ENCODE measurements around the gene MRPL3. TPM values are rescaled to one million over a fixed set of nuclear protein-coding genes. Genes with fewer than 3 reads are reported as not detected.
A peak's percentile ranks its signal among the peaks of the same experiment; 100 is the strongest.
"Not testable (repeated sequence)": the region's sequence is repeated elsewhere in the genome, so short reads cannot be mapped to it uniquely, and the experiment has no call there.

The MRPL3 gene
- total RNA-seq, 2 experiments from 2014 or later = 221 to 229 TPM

DNA sequence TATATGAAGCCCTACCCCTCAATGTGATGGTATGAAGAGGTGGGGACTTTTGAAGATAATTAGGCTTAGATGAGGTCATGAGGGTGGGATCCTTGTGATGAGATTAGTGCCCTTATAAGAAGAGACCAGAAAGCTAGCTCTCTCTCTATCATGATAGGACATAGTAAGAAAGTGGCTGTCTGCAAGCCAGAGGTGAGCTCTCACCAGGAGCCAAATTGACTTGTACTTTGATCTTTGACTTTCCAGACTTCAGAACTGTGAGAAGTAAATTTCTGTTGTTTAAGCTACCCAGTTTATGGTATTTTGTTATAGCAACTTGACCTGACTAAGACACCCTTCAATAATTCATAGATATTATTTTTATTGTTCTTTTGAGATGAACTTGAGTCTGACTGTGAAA is 29.9 kb upstream of the MRPL3 start:
- Mint-ChIP-seq H3K4me3 (no peak overlapping the region), H3K27me3 (peaks cover 33% of the 10 kb centered on the region), H3K9me3 (peaks cover 3% of the 10 kb centered on the region), H3K27ac (no peak overlapping the region), H3K36me3 (no peaks in the 10 kb centered on the region), H3K4me1 (no peaks in the 10 kb centered on the region)
- DNase-seq = no peak

- Mint-ChIP-seq H3K27me3 (peaks cover 46% of the 10 kb centered on the region), H3K4me1 (no peaks in the 10 kb centered on the region), H3K9me3 (peaks cover 3% of the 10 kb centered on the region), H3K27ac (no peak overlapping the region), H3K36me3 (no peaks in the 10 kb centered on the region), H3K4me3 (no peak overlapping the region)
- no peak for DNase-seq
Observed at GRCh38 chr3:131530843-131531242, 28.1 kb upstream of the MRPL3 start.

GRCh38 chr3:131530388-131530787 is 27.6 kb upstream of the MRPL3 start:
- Mint-ChIP-seq H3K4me3 (no peak overlapping the region), H3K36me3 (no peaks in the 10 kb centered on the region), H3K27me3 (peaks cover 51% of the 10 kb centered on the region), H3K27ac (no peak overlapping the region), H3K9me3 (peaks cover 3% of the 10 kb centered on the region), H3K4me1 (no peaks in the 10 kb centered on the region)
- DNase-seq = no peak

DNA sequence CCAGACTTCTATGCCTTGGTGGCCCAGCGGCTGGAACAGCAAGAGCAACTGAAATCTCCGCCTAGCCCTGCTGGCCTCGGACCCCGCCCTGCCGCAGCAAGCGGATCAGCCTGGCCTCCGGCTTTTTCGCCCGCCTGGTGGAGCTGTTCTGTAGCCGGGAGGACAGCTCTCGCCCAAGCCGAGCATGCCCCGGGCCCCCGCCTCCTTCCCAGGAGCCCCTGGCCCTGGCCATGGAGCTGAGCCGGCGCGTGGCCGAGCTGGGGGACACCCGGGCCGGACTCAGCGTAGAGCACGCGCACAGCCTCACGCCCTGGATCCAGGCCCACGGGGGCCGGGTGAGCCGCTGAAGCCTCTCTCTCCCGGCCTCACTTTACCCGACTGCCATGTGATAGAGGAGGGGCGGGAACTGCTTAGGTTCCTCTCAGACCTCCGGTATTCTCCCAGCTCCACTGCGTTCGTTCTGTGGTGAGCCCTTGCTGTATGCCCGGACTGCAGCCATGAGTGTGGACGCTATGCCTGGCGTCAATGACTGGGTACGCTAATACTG is 24.1 kb upstream of the MRPL3 start:
- Mint-ChIP-seq H3K27ac (no peak overlapping the region), H3K27me3 (peaks cover 45% of the 10 kb centered on the region), H3K9me3 (no peaks in the 10 kb centered on the region), H3K36me3 (no peaks in the 10 kb centered on the region), H3K4me3 (no peak overlapping the region), H3K4me1 (no peaks in the 10 kb centered on the region)
- peak; percentile 18 for DNase-seq

DNA sequence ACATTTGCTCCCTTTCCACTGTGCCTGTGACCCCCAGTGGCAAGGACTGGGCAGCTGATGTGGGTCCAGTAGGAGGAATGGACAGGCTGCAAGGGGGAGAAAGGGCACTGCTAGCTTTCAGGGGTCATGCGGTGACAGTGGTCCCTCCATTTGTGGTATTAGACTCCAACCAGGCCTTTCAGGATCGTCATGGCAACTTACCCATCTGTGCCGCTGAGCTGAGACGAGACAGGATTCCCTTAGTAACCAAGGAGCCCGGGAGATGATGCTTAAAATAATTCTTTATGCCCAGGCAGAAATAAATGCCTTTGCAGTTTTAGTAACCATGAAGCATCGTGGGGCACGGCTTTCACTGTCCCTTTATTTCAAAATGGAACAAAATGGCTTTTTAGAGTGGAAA is 15.9 kb upstream of the MRPL3 start:
- Mint-ChIP-seq H3K9me3 (no peaks in the 10 kb centered on the region), H3K27ac (no peak overlapping the region), H3K27me3 (no peaks in the 10 kb centered on the region), H3K36me3 (no peaks in the 10 kb centered on the region), H3K4me1 (no peaks in the 10 kb centered on the region), H3K4me3 (no peak overlapping the region)
- no peak for DNase-seq

GRCh38 chr3:131505421-131505820 is 2.6 kb upstream of the MRPL3 start:
- DNase-seq = no peak
- H3K27me3 Mint-ChIP-seq = peaks cover 3% of the 10 kb centered on the region
- no peaks in the 10 kb centered on the region for H3K9me3 Mint-ChIP-seq
- H3K4me3 Mint-ChIP-seq = no peak overlapping the region
- peaks cover 13% of the 10 kb centered on the region for H3K36me3 Mint-ChIP-seq
- H3K27ac Mint-ChIP-seq = no peak overlapping the region
- peaks cover 21% of the 10 kb centered on the region for H3K4me1 Mint-ChIP-seq

GRCh38 chr3:131503320-131503635 is 507 bp upstream of the MRPL3 start:
- peak overlapping the region; percentile 99 for H3K27ac Mint-ChIP-seq
- H3K9me3 Mint-ChIP-seq = no peaks in the 10 kb centered on the region
- H3K36me3 Mint-ChIP-seq = peaks cover 28% of the 10 kb centered on the region
- H3K4me3 Mint-ChIP-seq = peak overlapping the region; percentile 99
- peaks cover 3% of the 10 kb centered on the region for H3K27me3 Mint-ChIP-seq
- H3K4me1 Mint-ChIP-seq = peaks cover 32% of the 10 kb centered on the region
- no peak for DNase-seq

DNA sequence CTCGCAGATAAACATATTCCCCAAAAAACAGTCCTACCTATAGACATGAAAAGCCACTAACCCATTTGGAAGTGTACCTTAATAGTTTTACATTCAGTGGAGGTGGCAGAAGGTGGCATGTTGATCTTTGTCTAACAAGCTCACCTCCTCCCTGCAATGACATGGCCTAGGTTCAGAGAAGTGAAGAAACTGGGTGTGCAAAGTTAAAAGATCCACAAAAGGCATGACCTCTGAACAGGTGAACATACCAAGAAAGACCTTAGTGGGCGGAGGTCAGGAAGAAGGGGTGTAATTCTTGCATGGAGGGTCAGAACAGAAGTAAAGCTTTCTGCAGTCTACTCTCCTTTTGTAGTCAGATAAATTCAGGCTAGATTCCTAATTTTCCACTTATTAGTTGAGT is 822 bp downstream of the MRPL3 start:
- no peaks in the 10 kb centered on the region for H3K27me3 Mint-ChIP-seq
- DNase-seq = no peak
- H3K9me3 Mint-ChIP-seq = no peaks in the 10 kb centered on the region
- H3K4me3 Mint-ChIP-seq = peak overlapping the region; percentile 99
- H3K4me1 Mint-ChIP-seq = peaks cover 34% of the 10 kb centered on the region
- H3K36me3 Mint-ChIP-seq = peaks cover 36% of the 10 kb centered on the region
- H3K27ac Mint-ChIP-seq = peak overlapping the region; percentile 99

DNA sequence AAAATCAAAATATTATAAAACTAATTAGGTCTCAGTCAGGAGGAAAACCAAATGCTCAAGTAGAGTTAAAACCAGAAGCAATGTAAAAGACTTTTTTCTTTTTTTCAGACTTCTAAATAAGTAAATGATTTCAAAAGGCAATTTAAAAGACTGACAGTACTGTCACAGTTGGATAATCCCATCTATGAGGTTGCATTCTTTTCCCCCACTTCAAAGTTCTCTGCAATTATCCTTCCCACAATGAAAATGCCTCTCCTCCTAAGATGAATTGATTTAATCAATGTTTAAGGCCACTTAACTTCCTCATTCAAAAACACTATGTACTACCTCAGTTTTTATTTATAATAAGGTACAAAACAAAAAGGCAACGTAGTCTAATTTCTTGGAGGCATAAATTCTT is 8.1 kb downstream of the MRPL3 start:
- no peak for DNase-seq
- Mint-ChIP-seq H3K9me3 (no peaks in the 10 kb centered on the region), H3K27ac (no peak overlapping the region), H3K36me3 (peaks cover 40% of the 10 kb centered on the region), H3K27me3 (no peaks in the 10 kb centered on the region), H3K4me1 (peaks cover 23% of the 10 kb centered on the region), H3K4me3 (no peak overlapping the region)

GRCh38 chr3:131491775-131492174 is 11.0 kb downstream of the MRPL3 start:
- no peaks in the 10 kb centered on the region for H3K9me3 Mint-ChIP-seq
- H3K27me3 Mint-ChIP-seq = no peaks in the 10 kb centered on the region
- H3K4me1 Mint-ChIP-seq = peaks cover 20% of the 10 kb centered on the region
- no peak overlapping the region for H3K4me3 Mint-ChIP-seq
- no peak for DNase-seq
- peaks cover 39% of the 10 kb centered on the region for H3K36me3 Mint-ChIP-seq
- H3K27ac Mint-ChIP-seq = no peak overlapping the region

- Mint-ChIP-seq H3K27ac (no peak overlapping the region), H3K27me3 (no peaks in the 10 kb centered on the region), H3K4me1 (peaks cover 21% of the 10 kb centered on the region), H3K4me3 (no peak overlapping the region), H3K9me3 (peaks cover 2% of the 10 kb centered on the region), H3K36me3 (peaks cover 38% of the 10 kb centered on the region)
- DNase-seq = no peak
Observed at GRCh38 chr3:131491084-131491483, 11.7 kb downstream of the MRPL3 start.

- not testable (repeated sequence) for H3K27me3 Mint-ChIP-seq, DNase-seq, H3K9me3 Mint-ChIP-seq, H3K4me3 Mint-ChIP-seq
- H3K27ac Mint-ChIP-seq = peak overlapping the region; percentile 27
- H3K36me3 Mint-ChIP-seq = peaks cover 36% of the 10 kb centered on the region
- peaks cover 30% of the 10 kb centered on the region for H3K4me1 Mint-ChIP-seq
Observed at GRCh38 chr3:131486545-131486944, 16.2 kb downstream of the MRPL3 start.

GRCh38 chr3:131485119-131485518 is 17.7 kb downstream of the MRPL3 start:
- Mint-ChIP-seq H3K27me3 (no peaks in the 10 kb centered on the region), H3K9me3 (peaks cover 2% of the 10 kb centered on the region), H3K36me3 (peaks cover 37% of the 10 kb centered on the region), H3K27ac (no peak overlapping the region), H3K4me1 (peaks cover 30% of the 10 kb centered on the region), H3K4me3 (no peak overlapping the region)
- no peak for DNase-seq

DNA sequence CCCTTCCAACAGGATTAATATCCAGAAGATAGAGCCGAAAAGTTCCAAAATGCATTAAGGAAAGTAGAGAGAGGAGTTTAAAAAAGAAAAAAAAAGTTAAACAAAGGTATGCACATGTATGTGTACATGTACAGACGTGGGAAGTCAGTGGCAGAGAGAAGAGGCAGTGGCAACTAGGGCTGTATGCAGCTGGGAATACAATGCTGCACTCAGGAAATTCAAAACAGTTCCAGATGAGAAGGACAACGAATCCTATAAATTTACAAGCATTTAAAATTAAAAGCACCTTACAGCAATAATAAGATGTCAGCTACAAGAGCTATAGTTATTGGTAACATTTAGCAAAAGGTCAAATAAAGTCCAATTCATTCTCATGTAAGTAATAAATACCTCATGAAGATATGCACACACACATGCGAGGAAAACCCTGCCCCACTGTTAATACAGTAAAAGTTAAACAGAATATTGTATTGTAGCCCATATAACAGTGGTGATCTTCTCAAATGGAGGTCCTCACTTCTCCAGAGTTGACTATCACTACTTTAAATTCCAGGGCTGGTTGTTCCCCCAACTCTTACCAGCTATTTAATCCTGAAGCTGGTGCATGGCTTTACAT is 18.2 kb downstream of the MRPL3 start:
- Mint-ChIP-seq H3K9me3 (peaks cover 2% of the 10 kb centered on the region), H3K4me3 (no peak overlapping the region), H3K4me1 (peaks cover 30% of the 10 kb centered on the region), H3K27me3 (no peaks in the 10 kb centered on the region), H3K27ac (no peak overlapping the region), H3K36me3 (peaks cover 38% of the 10 kb centered on the region)
- no peak for DNase-seq

DNA sequence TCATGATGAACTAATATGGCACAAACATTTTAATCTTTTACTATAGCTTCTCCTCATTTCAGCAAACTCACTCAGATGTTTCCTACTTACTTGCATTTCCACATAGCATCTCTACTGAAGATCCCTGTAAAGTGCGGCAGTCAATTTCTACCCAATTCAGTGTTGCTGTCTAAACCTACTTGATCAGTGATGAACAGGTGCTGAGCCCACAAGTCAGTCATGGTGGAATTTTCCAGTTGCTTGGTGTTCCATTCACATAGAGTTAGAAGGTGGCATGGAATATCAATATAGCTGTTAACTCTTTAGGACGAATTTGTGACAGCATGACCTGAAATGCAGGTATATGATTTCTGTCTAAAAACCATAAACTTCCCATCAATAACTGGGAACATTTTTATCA is 22.7 kb downstream of the MRPL3 start:
- Mint-ChIP-seq H3K9me3 (no peaks in the 10 kb centered on the region), H3K36me3 (peaks cover 27% of the 10 kb centered on the region), H3K4me1 (peaks cover 20% of the 10 kb centered on the region), H3K27me3 (no peaks in the 10 kb centered on the region), H3K27ac (no peak overlapping the region), H3K4me3 (no peak overlapping the region)
- no peak for DNase-seq

DNA sequence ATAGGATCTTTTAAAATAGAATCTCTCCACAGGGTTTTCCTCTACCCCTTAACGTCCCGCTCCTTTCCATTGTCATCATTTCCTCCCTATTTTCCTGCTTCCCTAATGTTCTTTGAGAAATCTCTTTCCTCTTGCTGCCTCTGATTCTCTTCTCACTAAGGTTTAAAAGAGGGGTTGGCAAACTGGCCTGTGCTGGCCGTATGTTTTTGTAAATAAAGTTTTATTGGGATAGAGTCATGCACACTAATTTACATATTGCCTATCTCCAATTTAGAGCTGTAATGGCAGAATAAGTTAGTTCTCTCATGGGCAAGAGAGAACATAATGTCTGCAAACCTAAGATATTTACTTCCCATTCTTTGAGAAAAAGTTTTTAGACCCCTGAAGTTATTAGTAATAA is 25.0 kb downstream of the MRPL3 start:
- H3K4me3 Mint-ChIP-seq = no peak overlapping the region
- H3K36me3 Mint-ChIP-seq = peaks cover 36% of the 10 kb centered on the region
- DNase-seq = no peak
- no peaks in the 10 kb centered on the region for H3K27me3 Mint-ChIP-seq
- no peak overlapping the region for H3K27ac Mint-ChIP-seq
- H3K4me1 Mint-ChIP-seq = peaks cover 28% of the 10 kb centered on the region
- no peaks in the 10 kb centered on the region for H3K9me3 Mint-ChIP-seq
